ENCODE data around the gene SDK2.
"Not testable (repeated sequence)": the region's sequence is repeated elsewhere in the genome, so short reads cannot be mapped to it uniquely, and the experiment has no call there.

The SDK2 gene

DNA sequence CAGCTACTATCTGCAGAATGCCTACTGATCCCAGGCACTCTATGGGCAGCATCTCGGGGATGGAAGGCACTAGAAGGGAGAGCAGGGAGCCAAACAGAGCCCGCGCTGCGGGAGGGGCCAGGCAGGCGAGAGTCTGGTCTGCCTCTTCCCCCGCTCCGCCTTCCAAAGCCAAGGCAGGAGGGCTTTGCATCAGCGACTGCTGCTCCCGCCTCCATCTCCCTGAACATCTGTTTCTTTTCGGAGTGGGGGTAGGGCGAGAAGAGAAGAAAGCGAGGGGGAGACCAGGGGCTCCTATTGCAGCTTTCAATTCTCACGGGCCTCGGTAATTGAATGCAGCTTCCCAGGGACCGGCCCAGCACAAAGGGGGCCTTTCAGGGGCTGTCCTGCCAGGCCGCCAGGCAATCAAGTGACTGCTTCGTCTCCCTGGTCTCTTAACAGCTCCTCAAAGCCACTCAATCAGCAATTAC lies 301.0 kb downstream of the SDK2 start:
- DNase-seq (ENCODE audit: low spot score), result peak; percentile 91

GRCh38 chr17:73342541-73343167 lies 301.6 kb downstream of the SDK2 start:
- peak; percentile 66 for DNase-seq (ENCODE audit: low spot score)

DNA sequence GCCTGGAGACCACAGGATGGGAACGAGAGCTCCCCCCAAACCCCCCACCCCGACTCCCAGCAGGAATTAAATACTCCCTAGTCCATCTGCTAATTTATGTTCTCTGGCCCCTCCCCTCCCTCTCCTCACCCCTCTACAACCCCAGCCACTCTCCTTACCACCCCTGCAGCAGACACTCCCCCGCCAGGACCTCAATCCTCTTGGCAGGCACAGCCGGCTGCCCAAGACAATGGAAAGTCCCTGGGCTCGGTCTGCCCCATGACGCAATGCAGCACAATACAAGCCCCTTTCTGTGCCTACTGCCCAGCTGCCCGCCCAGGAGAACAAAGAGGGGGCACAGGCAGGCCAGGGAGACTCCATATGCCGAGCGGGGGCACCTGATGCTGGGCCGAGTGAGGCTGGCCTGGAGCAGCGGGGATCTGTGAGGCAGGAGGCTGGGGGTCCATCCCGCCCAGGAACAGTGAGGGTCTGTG lies 302.2 kb downstream of the SDK2 start:
- DNase-seq (ENCODE audit: low spot score), result no peak

DNA sequence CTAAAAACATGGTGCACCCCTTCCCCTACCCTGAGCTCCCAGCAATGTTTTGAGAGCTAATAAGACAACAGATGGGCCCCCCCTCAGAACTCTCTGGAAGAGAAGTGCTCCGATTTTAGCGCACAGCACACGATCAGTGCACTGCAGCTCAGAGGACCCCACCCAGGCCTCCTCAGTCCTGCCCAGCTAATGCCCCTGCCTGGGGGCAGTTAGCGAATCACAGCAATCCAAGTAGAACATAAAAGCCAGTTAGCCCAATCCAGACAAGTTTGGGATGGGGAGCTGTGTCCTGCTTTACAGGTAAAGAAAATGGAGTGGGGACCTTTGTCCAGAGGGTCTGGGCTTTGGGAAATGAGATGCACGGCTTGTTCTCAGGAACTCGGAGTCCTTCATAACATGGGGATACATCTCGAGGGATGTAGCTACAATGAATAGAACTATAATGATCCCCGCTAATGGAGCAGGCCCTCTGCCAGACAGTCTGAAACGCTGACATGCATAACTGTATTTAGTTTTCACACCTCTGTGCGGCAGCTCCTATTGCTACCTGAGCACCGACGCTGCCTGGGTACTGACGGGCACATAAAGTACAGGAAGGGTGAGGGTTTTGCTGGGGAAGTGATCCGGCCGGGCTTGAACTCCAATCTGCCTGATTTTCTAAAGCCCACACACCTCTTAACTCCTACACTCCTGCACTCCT lies 302.7 kb downstream of the SDK2 start:
- DNase-seq (ENCODE audit: low spot score), result no peak

- peak; percentile 98 for DNase-seq (ENCODE audit: low spot score)
Observed at GRCh38 chr17:73340093-73340596, 304.1 kb downstream of the SDK2 start.

- no peak for DNase-seq (ENCODE audit: low spot score)
Observed at GRCh38 chr17:73338566-73339197, 305.6 kb downstream of the SDK2 start.

DNA sequence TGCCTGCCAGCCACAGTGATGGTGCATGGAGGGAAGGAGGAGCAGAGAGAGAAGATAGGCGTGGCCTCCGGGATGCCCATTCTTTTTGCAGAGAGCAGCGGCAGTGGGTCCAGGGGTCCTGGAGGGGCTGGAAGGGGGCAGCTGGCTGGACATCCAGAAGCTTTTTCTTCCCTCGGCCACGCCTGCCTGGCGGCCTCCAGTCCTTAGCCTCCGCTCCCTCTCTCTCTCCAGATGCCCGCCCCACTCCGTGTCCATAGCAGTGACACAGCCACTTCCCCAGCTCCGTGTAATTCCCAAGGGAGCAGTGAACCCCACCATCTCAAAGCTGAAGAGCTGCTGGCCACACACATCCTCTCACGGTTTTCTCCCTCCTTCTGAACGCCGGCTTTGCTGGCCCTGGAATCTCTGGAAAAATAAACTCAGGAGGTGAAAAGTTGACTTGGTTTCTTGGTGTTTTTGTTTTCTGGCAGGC lies 306.2 kb downstream of the SDK2 start:
- peak; percentile 89 for DNase-seq (ENCODE audit: low spot score)

- no peak for DNase-seq (ENCODE audit: low spot score)
Observed at GRCh38 chr17:73337330-73337710, 306.9 kb downstream of the SDK2 start.

DNA sequence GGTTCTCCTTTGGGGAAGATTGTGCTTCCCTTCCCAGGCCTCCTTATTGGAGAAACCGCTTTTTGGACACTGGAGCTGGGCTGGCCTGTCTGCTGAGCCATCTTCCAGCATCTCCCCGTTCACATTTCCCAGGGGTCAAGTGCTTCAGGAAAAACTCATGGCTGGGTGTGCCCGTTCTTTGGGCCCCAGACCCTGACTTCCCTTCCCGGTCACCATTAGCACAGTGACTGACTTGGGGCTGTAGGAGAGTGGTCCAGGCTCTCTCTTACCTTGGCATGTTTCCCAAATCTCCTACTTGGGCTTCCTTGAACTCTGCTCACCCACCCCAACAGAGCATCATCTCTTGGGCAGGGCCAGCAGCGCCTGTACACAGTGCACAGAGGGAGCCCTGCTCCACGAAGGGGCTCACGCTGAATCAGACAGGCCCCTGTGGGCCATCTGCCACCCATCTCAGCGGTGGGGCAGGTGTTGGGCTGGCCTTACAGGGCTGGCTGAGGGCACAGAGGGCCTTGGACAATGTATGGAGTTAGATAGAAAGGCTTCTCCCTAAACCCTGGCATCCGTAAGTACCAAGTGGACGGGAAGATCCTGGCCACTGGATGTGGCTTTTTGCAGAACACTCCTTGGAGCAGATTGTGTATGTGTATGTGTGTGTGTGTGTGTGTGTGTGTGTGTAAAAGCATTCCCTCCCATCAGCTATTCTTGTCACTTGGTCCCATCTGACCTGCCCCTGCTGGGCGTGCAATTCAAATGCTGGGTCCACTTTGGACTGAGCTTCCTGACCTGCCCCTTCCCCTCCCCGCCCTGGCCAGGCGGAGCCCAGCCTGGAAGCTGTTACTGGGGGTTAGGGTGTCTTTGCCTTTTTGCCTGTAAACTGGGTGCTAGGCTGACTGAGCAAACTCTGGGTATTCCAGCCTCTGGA lies 307.6 kb downstream of the SDK2 start:
- no peak for DNase-seq (ENCODE audit: low spot score)

DNA sequence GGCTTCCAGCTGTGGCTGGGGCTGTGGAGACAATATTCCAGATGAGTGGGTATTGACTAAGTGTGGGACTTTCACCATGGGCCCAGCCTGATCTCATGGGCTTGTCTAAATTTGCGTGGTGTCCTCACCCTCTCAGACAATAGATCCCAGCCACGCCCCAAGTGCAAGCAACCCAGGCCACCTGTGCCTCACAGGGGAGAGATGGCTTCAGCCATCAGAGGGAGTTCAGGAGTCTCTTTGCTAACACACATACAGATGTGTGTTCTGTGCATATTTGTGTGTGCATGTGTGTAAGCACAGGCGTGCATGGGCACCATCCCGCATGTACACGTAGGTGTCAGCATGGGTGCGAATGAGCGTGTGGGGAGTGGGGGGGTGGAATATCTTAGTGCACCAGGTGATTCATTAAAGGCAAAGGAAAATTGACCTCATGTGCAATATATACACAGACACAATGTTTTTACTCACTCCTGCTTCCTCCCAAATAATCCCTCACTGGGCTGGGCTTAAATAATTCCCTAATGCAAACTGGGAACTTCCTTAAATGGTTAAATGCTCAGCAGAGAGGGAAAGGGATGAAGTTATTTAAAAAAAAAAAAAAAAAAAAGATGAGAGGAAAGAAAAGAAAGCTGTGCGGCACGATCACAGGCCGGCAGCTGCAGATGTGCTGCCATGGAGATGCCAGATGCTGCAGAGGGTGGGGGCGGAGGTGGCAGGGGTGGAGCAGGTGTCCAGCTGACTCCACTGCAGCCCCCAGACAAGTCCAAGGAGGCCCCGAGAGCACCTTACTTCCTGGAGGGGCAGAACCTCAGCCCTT lies 308.4 kb downstream of the SDK2 start:
- no peak for DNase-seq (ENCODE audit: low spot score)

- DNase-seq (ENCODE audit: low spot score), result no peak
Observed at GRCh38 chr17:73334771-73335513, 309.3 kb downstream of the SDK2 start.

DNA sequence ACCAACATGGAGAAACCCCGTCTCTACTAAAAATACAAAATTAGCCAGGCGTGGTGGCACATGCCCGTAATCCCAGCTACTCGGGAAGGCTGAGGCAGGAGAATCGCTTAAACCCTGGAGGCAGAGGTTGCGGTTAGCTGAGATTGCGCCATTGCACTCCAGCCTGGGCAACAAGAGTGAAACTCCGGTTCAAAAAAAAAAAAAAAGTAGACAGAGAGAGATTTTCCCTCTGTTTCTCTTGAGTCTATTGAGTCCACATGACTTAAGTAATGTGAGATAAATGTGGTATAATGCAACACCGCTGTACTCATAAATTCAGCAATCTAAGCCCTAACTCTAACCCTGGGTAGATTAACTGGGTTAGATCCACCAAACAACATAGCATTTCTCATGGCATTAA lies 310.8 kb downstream of the SDK2 start:
- DNase-seq (ENCODE audit: low spot score), result not testable (repeated sequence)

- no peak for DNase-seq (ENCODE audit: low spot score)
Observed at GRCh38 chr17:73331060-73331459, 313.2 kb downstream of the SDK2 start.

DNA sequence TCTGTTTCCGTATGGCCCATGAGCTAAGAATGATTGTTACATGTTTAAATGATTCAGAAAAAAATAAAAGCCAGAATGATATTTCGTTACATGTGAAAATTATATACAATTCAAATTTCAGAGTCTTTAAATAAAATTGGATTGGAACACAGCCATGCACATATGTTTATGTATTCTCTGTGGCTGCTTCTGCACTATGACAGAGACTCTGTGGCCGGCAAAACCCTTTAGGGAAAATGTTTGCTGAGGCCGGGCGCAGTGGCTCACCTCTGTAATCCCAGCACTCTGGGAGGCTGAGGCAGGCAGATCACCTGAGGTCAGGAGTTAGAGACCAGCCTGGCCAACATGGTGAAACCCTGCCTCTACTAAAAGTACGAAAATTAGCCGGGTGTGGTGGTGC lies 316.6 kb downstream of the SDK2 start:
- no peak for DNase-seq (ENCODE audit: low spot score)

- DNase-seq (ENCODE audit: low spot score), result peak; percentile 64
Observed at GRCh38 chr17:73325527-73325842, 318.8 kb downstream of the SDK2 start.

DNA sequence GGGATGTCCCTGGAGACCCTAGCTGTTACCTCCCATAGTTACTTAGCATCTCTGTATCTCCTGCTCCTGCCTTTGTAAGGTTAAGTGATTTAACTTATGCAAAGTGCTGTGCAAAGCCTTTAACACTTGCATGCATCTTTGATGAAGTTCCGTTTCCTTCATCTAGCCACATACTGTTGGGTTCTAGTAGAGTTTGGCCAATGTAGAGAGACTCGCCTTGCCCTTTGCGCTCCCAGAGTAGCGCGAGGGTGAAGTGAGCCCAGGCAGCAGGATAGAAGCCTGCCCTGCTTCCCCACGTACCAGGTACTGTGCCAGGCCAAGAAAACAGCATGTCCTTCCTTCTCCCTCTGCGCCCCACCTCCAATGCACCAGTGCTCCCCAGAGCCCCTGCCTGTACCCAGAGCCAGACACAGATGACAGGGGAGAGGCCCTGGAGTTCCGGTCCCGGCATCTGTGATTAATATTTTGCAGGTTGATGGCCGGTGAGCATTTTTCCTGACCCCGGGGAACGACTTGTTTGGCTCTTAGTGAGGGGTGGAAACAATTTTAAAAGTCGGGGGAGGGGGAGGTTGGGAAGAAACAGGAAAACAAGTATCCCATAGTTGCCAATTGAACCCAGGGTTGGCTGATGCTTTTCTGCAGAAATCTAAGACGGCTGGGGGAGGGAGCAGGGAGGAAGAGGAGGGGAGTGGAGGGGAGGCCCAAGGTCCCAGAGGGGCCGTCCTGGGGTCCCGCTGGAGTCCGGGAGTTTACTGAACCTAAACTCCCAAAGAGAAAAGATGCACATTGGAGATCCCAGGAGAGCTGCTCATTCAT lies 319.3 kb downstream of the SDK2 start:
- DNase-seq (ENCODE audit: low spot score), result no peak

- DNase-seq (ENCODE audit: low spot score), result no peak
Observed at GRCh38 chr17:73324160-73324475, 320.1 kb downstream of the SDK2 start.

DNA sequence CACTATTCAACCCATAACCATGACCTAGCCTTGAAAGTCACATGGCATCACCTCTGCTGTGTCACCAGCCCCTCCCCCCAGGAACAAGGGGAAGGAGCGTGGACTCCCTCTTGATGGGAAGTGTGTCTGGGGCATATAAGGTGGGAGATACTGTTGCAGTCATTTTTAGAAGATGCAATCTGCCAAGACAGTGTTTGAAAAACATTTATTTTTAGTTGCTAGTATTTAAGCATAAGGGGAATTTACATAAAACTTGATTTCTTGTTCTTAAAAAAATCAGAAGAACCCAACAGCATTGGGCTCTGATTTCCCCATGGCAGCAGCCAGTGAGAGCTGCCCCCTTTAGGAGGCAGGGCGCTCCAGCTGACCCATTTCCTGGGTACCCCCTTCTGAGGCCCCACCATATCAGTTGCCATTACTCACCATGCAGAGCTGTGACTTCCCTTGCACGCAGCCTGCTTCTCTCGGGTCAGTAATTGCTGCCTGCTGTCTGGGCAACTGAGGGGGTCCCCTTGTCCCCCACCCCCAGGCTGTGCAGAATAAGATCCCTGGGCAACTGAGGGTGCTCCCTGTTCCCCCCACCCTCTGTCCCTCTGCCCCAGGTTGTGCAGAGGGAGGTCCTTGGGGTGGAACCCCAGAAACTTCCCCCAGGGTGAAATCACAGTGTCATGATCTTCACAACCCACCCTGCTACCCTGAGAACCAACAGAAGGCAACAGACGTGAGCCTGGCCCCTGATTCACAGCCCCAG lies 320.7 kb downstream of the SDK2 start:
- DNase-seq (ENCODE audit: low spot score), result no peak

Data from hepatic stellate cell (primary cell).